ENCODE data around the gene SLC35G6. TPM values are rescaled to one million over a fixed set of nuclear protein-coding genes. Genes with fewer than 3 reads are reported as not detected.
"Not testable (repeated sequence)": the region's sequence is repeated elsewhere in the genome, so short reads cannot be mapped to it uniquely, and the experiment has no call there.

Gene SLC35G6
- total RNA-seq: not detected

DNA sequence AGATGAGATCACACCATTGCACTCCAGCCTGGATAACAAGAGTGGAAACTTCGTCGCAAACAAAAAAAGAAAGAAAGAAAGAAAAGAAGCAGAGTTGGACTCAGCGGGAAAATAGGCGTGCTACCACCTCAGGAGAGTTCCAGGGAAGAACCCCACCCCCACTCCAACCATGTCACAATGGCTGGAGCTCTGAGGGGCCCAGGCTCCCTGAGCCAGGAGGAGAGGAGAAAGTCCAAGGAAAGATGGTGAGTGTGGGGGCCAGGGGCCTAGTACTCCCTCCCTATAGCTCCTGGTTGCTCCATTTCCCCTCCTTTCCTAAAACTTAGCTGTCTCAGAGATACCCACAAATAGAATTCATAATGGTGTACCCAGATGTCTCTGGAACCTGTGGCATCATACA is at the start of gene SLC35G6:
TSS of gene SLC35G6 (plus strand) at position 172 of the 400 bp plus-strand sequence. CDS start at position 243, 71 bp downstream.
- intact Hi-C loops (cut with DNase I; ENCODE audit: low total_unique reads): loop anchor here (10.0 kb wide), 1 partner anchor 46 kb away; the partner anchor contains the start of genes FGF11 and TMEM102
- peak within 1 kb of the TSS in 2 of 3 donors; percentile 99 to 100 for H3K4me3 ChIP-seq

DNA sequence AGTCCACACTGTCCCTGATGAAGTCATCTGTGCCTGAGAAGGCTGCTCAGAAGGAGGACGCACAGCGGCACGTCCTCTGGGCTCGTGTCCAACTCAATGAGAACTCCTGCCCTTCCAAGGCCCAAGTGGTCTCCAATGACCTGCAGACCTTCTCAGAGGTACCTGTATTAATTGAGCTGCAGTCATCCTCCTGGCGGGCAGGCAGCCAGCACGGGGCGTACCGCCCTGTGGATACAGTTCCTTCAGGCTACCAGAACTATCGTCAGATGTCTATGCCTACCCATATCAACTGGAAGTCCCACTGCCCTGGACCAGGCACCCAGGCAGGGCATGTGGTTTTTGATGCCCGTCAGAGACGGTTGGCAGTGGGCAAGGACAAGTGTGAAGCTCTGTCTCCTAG is 49.0 kb upstream of the SLC35G6 start:
- H3K4me3 ChIP-seq: no peak overlapping the region
- no peak overlapping the region for H3K27ac ChIP-seq
- intact Hi-C loops (cut with DNase I; ENCODE audit: low total_unique reads): loop anchor here (10.0 kb wide), 2 partner anchors 53 to 77 kb away; partner anchors contain the start of genes KCTD11, POLR2A, SLC35G6 and TMEM95
- no peaks in the 10 kb centered on the region for H3K27me3 ChIP-seq
- no peak for TF ChIP-seq POLR2A (IDR thresholded peaks at IDR 0.05)
- TF ChIP-seq, protein P1, sequence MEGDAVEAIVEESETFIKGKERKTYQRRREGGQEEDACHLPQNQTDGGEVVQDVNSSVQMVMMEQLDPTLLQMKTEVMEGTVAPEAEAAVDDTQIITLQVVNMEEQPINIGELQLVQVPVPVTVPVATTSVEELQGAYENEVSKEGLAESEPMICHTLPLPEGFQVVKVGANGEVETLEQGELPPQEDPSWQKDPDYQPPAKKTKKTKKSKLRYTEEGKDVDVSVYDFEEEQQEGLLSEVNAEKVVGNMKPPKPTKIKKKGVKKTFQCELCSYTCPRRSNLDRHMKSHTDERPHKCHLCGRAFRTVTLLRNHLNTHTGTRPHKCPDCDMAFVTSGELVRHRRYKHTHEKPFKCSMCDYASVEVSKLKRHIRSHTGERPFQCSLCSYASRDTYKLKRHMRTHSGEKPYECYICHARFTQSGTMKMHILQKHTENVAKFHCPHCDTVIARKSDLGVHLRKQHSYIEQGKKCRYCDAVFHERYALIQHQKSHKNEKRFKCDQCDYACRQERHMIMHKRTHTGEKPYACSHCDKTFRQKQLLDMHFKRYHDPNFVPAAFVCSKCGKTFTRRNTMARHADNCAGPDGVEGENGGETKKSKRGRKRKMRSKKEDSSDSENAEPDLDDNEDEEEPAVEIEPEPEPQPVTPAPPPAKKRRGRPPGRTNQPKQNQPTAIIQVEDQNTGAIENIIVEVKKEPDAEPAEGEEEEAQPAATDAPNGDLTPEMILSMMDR (IDR thresholded peaks at IDR 0.05): no peak
- TF ChIP-seq POLR2AphosphoS5 (IDR thresholded peaks at IDR 0.05): no peak
- H3K9me3 ChIP-seq: no peaks in the 10 kb centered on the region
- peaks cover 0 to 7% of the 10 kb centered on the region in 2 donors for H3K4me1 ChIP-seq
- H3K36me3 ChIP-seq: no peaks in the 10 kb centered on the region
- no peak for DNase-seq (ENCODE audit: low spot score in 2 of 2)

More for the DNA sequence above, at the start of gene SLC35G6:
- not testable (repeated sequence) for H3K9me3 ChIP-seq; H3K36me3 ChIP-seq; H3K27me3 ChIP-seq; DNase-seq (ENCODE audit: low spot score in 2 of 2)
- Histone ChIP-seq H3K4me1 (peaks cover 6 to 19% of the 10 kb centered on the region in 2 donors), H3K27ac (peak within 1 kb of the TSS; percentile 100)

DNA sequence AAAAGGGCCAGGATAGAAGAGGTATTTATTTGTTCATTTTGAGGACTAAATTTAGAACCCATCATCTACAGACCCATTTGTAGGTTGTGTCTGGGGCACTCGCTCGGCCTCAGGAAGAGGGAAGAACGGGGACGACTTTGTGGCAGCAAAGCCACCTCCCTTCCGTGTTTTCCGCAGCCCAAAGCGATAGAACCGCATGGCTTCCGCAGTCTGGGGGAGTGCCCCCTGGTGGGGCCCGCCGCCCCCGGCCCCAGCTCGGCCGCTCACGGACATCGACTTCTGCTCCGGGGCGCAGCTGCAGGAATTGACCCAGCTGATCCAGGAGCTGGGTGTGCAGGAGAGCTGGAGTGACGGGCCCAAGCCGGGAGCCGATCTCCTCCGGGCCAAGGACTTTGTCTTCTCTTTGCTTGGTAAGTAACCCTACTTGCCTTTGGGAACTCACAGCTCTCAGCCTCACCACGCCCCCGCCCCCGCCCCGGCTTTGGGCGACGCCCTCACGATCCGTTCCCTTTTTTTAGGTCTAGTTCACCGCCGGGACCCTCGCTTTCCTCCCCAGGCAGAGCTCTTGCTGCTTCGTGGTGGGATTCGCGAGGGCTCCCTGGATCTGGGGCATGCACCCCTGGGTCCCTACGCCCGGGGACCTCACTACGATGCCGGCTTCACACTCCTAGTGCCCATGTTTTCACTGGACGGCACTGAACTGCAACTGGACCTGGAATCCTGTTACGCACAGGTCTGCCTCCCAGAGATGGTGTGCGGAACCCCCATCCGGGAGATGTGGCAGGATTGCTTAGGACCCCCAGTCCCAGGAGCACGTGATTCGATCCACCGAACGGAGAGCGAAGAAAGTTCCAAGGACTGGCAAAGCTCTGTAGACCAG is 45.3 kb upstream of the SLC35G6 start:
- H3K9me3 ChIP-seq: no peaks in the 10 kb centered on the region
- intact Hi-C loops (cut with DNase I; ENCODE audit: low total_unique reads): loop anchor here (10.0 kb wide), 2 partner anchors 49 to 81 kb away; partner anchors contain the start of genes KCTD11, POLR2A, SLC35G6 and TMEM95
- no peaks in the 10 kb centered on the region for H3K27me3 ChIP-seq
- TF ChIP-seq, protein P1 (IDR thresholded peaks at IDR 0.05): no peak
- no peak for TF ChIP-seq POLR2AphosphoS5 (IDR thresholded peaks at IDR 0.05)
- TF ChIP-seq POLR2A (IDR thresholded peaks at IDR 0.05): no peak
- H3K4me3 ChIP-seq: peak overlapping the region; percentile 46 to 81 (median 62)
- H3K4me1 ChIP-seq: peaks cover 8 to 21% of the 10 kb centered on the region in 2 donors
- no peaks in the 10 kb centered on the region for H3K36me3 ChIP-seq
- peak overlapping the region; percentile 91 to 93 for H3K27ac ChIP-seq
- peak in 1 of 2 donors; percentile 63 for DNase-seq (ENCODE audit: low spot score in 2 of 2)

DNA sequence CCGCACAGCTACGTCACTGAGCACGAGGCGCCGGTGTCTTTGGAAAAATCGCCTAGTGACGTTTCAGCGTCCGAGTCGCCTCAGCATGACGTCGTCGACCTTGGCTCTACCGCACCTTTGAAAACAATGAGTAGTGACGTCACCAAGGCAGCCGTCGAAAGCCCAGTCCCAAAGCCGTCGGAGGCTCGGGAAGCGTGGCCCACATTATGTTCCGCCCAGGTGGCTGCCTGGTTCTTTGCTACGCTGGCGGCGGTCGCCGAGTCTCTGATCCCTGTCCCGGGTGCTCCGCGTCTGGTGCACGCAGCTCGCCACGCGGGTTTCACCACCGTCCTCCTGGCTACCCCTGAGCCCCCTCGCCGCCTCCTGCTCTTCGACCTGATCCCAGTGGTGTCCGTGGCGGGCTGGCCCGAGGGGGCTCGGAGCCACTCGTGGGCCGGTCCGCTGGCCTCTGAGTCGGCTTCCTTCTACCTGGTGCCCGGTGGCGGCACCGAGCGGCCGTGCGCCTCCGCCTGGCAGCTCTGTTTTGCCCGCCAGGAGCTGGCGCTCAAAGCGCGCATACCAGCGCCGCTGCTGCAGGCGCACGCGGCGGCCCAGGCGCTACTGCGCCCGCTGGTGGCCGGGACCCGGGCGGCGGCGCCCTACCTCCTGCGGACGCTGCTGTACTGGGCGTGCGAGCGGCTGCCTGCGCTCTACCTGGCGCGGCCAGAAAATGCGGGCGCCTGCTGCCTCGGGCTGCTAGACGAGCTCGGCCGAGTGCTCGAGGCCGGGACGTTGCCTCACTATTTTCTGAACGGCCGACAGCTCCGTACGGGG is 44.5 kb upstream of the SLC35G6 start:
- H3K27ac ChIP-seq: peak overlapping the region; percentile 91 to 93
- H3K36me3 ChIP-seq: no peaks in the 10 kb centered on the region
- H3K4me3 ChIP-seq: peak overlapping the region; percentile 26 to 81 (median 62)
- H3K9me3 ChIP-seq: no peaks in the 10 kb centered on the region
- no peaks in the 10 kb centered on the region for H3K27me3 ChIP-seq
- peaks cover 8 to 21% of the 10 kb centered on the region in 2 donors for H3K4me1 ChIP-seq
- TF ChIP-seq POLR2A (IDR thresholded peaks at IDR 0.05) (no peak), POLR2AphosphoS5 (IDR thresholded peaks at IDR 0.05) (peak in 2 of 3 donors; percentile 56 to 61)
- TF ChIP-seq, protein P1 (IDR thresholded peaks at IDR 0.05): peak; percentile 57 to 89 (median 59)
- intact Hi-C loops (cut with DNase I; ENCODE audit: low total_unique reads): loop anchor here (10.0 kb wide), 2 partner anchors 48 to 82 kb away; partner anchors contain the start of genes KCTD11, POLR2A, SLC35G6 and TMEM95
- peak; percentile 81 to 82 for DNase-seq (ENCODE audit: low spot score in 2 of 2)

DNA sequence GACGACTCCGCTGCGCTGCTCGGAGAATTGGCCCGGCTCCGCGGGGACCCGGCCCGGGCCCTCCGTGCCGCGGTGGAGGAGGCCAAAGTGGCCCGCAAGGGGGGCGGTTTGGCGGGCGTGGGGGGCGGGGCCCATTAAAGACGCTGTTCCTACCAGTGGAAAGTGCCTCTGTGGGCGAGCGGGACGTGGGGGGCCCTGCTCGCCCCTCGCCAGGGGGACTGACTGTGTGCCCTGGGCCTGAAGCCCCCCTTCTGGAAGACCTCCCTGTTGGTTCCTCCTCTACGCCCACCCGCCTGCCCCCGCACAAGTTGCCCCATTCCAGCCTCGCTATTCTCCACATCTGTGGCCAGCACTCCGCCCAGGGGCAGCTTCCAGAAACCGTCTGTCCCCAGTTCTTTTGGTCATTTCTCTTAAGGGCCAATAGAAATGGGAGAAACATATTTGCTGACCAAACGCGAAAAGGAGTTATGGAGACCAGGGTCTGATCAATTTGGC is 43.8 kb upstream of the SLC35G6 start:
- intact Hi-C loops (cut with DNase I; ENCODE audit: low total_unique reads): loop anchor here (10.0 kb wide), 2 partner anchors 47 to 83 kb away; partner anchors contain the start of genes KCTD11, POLR2A, SLC35G6 and TMEM95
- Histone ChIP-seq H3K4me1 (peaks cover 8 to 21% of the 10 kb centered on the region in 2 donors), H3K9me3 (no peaks in the 10 kb centered on the region), H3K36me3 (no peaks in the 10 kb centered on the region), H3K4me3 (peak overlapping the region; percentile 26 to 81 (median 62)), H3K27ac (peak overlapping the region; percentile 91 to 93), H3K27me3 (no peaks in the 10 kb centered on the region)
- TF ChIP-seq POLR2A (IDR thresholded peaks at IDR 0.05) (no peak), POLR2AphosphoS5 (IDR thresholded peaks at IDR 0.05) (no peak)
- TF ChIP-seq, protein P1 (IDR thresholded peaks at IDR 0.05): no peak
- no peak for DNase-seq (ENCODE audit: low spot score in 2 of 2)

Data from breast epithelium (tissue), 4 donors.